NCI-H345 treated with DMSO at 0.1 percent for 48 hours (cell line): ENCODE results near the gene ANAPC5.
"Not testable (repeated sequence)": the region's sequence is repeated elsewhere in the genome, so short reads cannot be mapped to it uniquely, and the experiment has no call there.

ENCODE experiments used
- DNase-seq: peaks from one replicate; lab custom pipeline; 2025; ENCODE audit not compliant: unreplicated experiment; lab: John Stamatoyannopoulos, UW

The ANAPC5 gene

DNA sequence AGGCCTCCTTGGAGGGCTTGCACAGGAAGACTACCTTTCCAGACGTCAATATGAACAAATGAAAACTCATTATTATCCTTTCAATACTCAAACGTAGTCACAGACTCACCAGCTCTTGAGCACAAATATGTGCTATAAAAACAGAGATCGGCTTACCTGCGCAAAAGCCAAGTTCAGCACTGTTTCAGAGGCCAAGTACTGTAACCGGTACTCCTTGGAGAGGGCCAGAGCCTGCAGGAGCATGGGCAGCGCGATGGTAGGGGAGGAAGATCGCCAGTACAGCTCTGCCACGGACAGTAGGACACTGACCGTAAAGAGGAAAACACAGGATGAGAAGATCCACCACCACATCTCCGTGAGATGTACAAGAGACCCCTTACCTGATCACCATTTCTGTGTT, 34.1 kb downstream of the ANAPC5 start:
- DNase-seq = no peak

DNA sequence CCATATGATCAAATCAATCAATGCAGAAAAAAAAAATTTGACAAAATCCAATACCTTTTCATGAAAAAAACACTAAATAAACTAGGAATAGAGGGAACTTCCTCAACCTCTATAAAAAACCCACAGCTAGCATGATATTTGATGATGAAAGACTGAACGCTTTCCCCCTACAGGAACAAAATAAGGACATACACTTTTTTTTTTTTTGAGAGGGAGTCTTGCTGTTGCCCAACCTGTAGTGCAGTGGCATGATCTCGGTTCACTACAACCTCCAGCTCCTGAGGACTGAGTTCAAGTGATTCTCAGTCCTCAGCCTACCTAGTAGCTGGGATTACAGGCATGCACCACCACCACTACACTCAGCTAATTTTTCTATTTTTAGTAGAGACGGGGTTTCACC, 37.8 kb downstream of the ANAPC5 start:
- no peak for DNase-seq

DNA sequence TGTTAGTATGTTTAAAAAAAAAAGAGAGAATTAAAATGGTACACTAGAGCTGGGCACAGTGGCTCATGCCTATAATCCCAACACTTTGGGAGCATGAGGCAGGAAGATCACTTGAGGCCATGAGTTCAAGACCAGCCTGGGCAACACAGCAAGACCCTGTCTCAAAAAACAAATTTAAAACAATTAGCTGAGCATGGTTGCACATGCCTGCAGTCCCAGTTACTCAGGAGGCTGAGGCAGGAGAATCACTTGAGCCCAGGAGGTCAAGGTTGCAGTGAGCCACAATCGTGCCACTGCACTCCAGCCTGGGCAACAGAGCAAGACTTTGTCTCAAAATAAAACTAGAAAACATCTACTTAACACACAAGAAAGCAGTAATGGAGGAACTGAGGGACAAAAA, 42.0 kb downstream of the ANAPC5 start:
- DNase-seq = not testable (repeated sequence)

DNA sequence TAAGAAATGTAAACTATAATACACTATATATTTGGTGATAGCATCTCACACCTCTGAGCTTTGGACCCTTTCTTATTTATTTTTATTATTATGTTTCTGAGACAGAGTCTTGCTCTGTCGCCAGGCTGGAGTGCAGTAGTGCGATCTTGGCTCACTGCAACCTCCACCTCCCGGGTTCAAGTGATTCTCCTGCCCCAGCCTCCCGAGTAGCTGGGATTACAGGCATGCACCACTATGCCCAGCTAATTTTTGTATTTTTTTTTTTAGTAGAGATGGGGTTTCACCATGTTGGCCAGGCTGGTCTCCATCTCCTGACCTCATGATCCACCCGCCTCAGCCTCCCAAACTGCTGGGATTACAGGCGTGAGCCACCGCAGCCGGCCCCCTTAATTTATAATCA, 44.8 kb downstream of the ANAPC5 start:
- DNase-seq = not testable (repeated sequence)

DNA sequence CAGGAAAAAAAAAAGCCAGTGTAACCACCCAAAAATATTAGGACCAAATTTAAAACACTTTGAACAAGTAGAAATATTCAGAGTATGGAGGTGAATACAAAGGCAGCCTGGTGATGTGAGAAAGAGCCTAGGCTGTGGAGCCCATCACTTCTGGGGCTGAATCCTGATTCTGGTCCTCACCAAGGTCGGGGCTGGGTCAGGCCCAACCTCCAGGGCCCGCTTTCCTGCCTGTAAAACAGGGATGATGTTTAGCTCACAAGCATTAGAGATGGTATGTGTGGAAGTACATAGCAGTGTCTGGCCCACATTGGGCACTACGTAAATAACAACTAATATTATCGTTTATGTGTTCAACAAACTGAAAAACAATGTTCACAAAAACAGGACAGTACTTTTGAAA, 47.9 kb downstream of the ANAPC5 start:
- DNase-seq = no peak

DNA sequence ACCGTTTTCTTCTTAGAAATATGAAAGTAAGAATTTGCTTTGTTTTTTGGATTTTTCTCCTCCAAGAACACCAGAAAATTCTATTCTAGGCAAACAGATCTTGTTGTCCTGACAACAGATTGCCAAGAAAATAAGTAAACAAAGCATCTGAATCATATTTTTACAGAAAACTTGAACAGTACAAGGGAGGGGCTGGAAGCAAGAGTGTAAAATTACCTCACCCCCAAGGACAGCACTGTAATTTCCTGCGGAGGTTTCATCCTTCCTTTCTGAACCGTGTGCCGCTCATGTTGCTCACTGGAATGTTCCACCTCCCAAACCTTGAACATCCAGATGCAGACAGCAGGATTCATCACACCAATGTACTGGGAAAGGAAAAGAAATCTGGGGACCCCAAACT, 50.3 kb downstream of the ANAPC5 start:
- no peak for DNase-seq

DNA sequence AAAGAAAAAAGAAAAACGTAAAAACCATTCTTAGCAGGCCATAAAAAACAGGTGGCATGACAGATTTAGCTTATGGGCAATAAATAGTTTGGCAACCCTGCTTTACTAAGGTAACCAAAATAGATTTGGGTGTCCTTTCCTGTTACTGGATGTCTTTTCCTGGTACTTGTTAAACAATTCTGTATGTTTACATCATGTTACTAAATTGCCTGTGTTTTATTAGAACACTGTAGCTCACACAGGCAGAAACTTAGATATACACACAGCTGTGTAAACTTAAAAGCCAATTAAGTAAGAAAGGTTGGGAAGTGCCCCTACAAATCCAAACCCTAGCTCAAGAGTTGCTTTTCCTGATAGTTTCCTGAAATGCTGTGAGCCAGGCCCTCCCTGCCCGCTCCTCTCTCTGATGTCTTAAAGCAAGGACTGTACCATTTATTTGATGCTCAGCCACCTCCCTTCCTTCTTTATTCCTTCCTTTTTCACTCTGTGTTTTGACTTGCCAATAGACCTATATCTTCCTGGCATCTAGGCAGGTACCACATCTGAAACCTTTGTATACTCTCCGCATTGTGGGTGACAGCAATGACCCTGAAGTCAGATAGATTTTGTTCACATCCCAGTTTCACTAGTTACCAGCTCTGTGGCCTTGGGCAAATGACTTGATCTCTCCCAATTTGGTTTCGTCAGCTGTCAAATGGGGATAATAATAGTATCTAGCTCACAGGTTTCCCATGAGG, 52.0 kb downstream of the ANAPC5 start:
- DNase-seq = peak; percentile 71

DNA sequence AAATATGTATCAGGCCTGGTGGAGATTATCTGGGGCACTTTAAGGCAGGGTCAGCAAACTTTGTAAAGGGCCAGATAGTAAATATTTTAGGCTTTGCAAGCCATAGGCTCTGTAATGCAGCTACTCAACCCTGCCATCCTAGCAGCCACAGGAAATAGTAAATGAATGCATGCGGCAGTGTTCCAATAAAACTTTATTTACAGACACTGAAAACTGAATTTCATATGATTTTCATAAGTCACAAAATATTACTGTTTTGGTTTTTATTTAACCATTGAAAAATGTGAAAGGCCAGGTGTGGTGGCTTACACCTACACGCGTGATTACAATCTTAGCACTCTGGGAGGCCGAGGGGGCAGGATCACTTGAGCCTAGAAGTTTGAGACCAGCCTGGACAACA, 52.5 kb downstream of the ANAPC5 start:
- no peak for DNase-seq

DNA sequence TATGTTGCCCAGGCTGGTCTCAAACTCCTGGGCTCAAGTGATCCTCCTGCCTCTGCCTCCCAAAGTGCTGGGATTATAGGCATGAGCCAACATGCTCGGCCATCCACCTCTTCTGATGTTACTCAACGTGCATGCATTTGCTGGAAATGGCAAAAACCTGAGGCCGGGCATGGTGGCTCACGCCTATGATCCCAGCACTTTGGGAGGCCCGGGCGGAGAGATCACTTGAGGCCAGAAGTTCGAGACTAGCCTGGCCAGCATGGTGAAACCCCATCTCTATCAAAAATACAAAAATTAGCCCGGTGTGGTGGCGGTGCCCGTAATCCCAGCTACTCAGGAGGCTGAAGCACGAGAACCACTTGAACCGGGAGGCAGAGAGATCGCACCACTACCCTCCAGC, 53.8 kb downstream of the ANAPC5 start:
- DNase-seq = not testable (repeated sequence)

DNA sequence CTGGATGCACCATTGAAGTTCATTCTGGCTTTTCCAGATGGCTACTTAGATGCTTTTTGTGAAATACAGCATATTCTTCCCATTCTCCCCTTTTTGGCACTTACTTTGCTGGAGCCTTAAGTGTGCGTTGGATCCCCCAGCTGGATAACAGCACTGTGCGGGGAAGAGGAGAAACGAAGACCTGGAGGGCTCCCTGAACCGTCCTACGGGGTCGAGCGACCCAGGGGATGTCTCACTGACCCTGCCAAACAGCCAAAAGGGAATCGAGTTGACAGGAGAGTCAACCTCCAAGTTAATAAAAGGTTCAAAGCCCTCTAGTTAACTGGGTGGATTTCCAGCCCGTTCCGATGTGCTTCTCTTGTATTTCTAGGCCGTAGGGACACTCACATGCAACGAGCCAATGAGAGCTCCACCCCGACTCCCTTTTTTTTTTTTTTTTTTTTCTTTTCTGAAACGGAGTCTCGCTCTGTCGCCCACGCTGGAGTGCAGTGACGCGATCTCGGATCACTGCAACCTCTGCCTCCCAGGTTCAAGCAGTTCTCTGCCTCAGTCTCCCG, 54.7 kb downstream of the ANAPC5 start:
- DNase-seq = peak; percentile 50

DNA sequence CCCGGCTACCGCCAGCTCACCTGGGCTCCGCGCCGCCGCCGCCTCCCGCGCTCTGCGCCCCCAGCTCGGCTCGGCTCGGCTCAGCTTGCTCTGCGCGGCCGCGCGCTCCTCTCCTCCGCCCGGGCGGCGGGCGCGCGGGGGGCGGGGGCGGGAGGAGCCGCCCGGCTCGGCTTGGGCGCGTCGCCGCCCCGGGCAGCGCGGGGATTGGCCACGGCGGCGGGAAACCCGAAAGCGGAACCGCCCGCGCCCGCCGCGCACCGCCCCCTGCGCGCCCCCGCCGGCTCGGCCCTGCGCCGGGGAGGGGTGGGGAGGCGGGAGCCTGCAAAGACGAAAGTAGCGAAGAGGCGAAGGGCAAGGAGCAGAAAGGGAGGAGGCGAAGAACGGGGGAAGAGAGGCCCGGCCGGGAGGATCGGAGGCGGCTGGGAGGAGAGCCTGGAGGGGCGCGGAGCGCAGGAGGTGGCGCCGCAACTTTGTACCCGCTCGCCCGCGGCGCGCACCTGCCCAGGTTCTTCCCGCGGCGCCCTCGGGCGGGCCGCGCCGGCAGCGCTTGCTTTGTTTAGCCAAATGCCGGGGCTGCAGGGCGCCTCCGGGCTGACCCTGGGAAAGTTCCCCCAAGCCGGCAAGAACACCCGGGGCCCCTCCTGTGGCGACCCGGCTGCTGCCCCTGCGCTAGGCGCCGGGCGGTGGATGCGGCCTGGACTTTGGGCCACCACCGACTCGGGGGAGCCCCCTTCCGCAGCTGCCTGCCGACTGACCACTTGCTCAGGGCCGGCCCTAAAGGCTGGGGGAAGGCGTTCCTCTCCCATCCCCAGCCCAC, 55.4 kb downstream of the ANAPC5 start, which contains the start of gene CAMKK2:
CAMKK2 (minus strand) TSS at position 92 of the 817 bp plus-strand sequence. CDS start 22,183 bp downstream, outside the sequence.
- peak; percentile 54 for DNase-seq

DNA sequence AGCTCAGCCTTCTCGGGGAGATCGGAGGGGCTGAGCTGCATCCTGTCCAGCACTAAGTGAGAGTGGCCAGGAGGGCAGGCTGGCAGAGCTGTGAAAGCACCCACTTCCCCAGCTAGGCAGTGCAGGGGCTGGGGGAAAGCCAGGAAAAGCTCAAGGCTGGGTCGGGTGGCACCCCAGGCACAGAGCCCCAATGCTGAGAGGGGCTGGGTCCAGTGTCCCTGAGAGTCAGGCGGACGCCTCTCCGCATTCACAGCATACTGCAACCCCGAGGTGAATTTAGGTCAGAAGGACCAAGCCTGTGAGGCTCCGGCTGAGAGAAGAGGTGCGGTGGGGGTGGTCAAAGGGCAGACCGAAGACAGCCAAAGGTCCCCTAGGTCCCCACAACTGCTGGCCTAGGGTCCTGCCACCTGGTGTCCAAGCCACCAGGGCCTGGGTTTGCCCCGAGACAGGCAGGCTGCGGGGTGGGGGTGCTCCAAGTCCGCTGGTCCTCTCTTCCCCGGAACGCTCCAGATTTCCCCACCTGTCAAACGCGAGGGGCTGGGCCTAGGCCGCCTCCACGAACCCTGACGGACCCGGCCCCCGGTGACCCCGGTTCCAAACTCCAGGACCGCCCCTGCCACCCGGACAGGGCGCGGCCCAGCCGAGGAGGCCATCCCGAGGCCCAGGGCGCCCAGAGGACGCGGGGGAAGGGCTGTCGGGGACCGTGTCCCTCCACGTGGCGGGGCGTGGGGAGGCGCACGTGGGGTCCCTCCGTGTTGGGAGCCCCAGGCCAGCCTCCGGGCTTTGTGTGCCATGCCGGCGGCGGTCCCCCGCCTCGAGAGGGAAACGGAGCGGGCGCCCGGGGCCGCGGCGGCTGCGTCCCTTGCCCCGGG, 56.2 kb downstream of the ANAPC5 start:
- no peak for DNase-seq

DNA sequence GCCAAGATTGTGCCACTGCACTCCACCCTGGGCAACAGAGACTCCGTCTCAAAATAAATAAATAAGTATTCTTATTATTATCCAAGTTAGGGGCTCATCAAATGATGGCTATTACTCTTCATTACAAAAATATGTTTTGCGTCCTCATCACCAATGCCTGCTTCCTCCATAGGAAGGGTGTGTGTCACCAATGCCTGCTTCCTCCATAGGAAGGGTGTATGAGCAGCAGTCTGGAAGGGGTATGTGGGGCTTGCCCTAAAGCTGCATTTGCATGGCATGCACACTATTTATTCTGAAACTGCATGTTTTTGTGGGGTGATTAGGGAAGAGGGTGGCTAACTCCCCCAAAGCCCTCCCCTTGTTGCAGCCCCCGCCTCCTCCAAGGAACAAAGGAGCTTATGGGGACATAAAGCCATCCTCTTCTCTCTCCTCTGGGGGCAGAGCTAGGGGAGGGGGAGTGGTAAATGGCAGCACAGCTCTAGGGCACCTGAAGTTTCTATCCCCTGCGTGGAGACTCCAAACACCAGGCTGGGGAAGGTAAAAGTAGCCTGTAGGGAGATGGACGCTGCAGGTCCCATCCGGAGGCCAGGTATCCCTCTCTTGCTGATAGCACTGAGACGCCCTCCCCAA, 57.0 kb downstream of the ANAPC5 start:
- DNase-seq = peak; percentile 8

DNA sequence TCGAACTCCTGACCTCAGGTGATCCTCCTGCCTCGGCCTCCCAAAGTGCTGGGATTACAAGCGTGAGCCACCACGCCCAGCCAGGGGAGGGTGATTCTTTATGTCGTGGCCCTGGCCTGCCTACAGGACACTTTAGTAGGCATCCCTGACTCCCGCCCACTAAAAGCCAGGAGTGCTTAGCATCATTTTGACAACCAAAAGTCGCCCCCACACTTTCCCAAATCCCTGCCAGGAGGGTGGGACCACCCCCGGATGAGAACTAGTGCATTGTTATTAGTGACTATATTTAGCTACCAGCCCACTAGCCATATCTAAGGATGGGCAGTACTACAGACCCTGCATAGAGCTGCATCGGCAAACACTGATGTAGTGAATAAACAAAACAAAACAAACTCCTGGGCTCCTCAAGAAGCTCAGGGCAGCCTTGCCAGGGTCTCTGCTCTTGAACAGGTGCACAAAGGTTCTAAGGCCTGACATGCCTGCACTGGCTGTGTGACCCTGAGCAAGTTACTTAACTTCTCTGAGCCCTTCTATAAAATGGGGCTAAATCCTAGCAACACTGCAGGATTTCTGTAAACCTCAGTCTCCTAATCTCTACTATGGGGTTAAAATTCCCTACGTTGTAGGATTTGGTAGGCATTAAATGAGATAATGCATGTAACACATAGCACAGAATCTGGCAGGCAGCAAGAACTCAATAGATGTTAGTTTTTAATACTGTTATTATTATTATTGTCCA, 57.9 kb downstream of the ANAPC5 start:
- no peak for DNase-seq

DNA sequence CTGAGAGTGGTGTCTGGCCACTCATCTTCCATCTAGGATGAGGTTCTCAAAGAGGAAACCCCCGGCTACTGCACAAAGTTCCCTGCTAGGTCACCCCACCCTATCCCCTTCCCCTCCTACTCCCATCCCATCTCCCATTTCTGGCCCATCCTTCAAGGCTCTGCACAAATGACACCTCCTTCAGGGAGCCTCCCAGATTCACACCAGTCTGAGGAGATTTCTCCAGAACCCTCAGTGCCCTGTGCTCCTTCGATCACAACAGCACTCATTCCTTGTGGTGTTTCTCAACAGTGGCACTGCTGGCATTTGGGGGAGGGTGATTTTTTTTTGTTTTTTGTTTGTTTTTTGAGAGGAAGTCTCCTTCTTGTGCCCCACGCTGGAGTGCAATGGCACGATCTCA, 58.6 kb downstream of the ANAPC5 start:
- no peak for DNase-seq

DNA sequence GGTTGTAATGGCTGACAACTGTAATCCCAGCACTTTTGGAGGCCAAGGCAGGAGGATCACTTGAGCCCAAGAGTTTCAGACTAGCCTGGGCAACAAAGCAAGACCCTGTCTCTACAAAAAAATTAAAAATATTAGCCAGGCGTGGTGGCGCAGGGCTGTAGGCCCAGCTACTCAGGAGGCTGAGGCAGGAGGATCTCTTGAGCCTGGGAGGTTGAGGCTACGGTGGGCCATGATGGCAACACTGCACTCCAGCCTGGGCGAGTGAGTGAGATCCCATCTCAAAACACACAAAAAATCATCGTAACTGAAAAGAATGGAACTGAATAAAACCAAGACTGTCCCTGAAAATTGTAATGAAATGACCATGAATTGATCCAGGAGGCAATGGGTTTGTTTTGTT, 61.8 kb downstream of the ANAPC5 start:
- no peak for DNase-seq

DNA sequence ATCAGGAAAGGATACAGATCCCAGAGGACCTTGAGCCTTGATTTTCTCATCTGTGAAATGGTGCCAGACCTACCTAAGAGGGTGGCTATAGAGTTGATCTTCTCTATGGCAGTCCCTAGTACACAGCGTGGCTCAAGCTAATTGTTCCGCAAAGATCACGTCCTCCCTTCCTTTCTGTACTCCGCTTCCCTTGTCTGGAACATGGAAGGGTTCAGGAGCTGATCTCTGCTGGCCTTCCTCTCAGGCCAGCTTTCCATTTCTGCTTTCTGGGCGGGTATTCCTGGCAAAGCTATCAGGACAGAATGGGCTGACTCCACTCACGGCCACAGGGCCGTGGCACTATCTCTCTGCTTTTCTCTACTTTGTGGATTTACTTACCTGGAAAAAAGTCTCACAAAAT, 62.2 kb downstream of the ANAPC5 start:
- no peak for DNase-seq

DNA sequence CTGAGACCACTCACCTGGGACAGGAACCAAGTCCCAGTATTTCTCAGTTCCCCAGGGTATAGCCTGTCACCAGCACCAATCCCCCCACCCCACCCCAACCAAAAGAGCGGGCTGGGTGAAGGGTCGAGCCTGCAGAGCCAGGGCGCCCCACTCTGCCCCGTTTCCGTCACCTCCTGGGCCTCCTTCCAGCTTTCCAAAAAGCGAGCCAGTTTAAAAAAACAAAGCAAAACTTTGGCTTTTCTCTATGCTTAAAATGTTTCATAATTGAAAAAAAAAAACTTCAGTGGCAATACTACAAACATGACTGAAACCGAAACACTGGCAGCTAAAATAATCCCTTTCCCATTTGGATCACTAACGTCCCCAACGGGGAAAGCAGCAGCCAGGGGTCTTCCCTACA, 63.2 kb downstream of the ANAPC5 start:
- DNase-seq = no peak

DNA sequence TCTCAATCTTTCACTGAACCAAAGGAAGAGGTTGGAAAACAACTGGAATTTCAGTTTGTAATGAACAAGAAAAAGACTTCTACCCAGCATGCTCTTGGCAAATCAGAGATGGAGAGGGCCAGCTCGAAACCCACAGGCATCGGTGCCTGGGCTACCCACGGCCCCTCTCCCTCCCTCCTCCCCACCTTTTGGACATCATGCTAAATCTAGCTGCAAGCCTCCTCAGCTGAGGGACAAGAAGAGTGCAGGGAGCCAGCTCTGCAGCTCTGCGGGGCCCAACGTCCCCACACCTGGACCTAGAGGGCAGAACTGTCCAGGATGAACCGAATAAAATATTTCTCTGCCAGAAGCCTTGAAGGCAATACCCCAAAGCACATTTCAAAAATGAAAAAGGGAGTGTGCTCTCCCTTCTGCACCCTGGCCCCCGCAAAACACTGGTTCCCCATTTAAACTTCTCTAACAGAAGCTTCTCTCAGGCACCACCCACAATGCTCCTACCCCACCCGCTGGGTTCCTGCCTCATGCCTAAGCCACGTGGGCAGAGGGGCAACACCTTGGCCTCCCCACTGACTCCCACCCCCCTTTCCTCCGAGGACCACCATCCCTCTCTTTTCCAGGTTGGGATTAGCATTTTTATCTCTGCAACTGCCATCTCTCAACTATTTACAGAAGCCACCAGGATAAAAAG, 63.9 kb downstream of the ANAPC5 start:
- no peak for DNase-seq
